Activated naive CD8-positive, alpha-beta T cell treated with anti-CD3 and anti-CD28 coated beads for 36 hours (primary cell): Measurements from ENCODE around the gene ODAD3. TPM values are rescaled to one million over a fixed set of nuclear protein-coding genes. Genes with fewer than 3 reads are reported as not detected.

Experiments
- total RNA-seq, 2 experiments: library from RNA; stranded (reverse); gene quantifications; one replicate each; pipeline ENCODE4 v1.2.3, GENCODE V29; 2021

Gene ODAD3
- total RNA-seq, 2 experiments from 2014 or later: 0.27 to 0.32 TPM

Other genes with a start within 250 kb of the ODAD3 start
- 1 to 10 TPM in 1 of 2 experiments, under 1 TPM in 1; 0.98 to 1.8 TPM for gene KANK2, start 237.6 kb downstream of the ODAD3 start, total RNA-seq
- gene ANGPTL8, start 195.5 kb downstream of the ODAD3 start, total RNA-seq: not detected
- 1 to 10 TPM; 3.3 to 4.8 TPM for gene DOCK6, start 172.6 kb downstream of the ODAD3 start, total RNA-seq
- not detected for gene TSPAN16, start 139.0 kb downstream of the ODAD3 start, total RNA-seq
- gene RAB3D, start 95.5 kb downstream of the ODAD3 start, total RNA-seq: 1 to 10 TPM; 3.2 to 4.2 TPM
- gene TMEM205, start 88.9 kb downstream of the ODAD3 start, total RNA-seq: 10 to 100 TPM; 20.1 to 22.5 TPM
- gene CCDC159, start 88.6 kb downstream of the ODAD3 start, total RNA-seq: 1 to 10 TPM; 6.9 to 8.3 TPM
- 1 to 10 TPM in 1 of 2 experiments, under 1 TPM in 1; 0.70 to 1.2 TPM for gene PLPPR2, start 79.7 kb downstream of the ODAD3 start, total RNA-seq
- gene SWSAP1, start 60.5 kb downstream of the ODAD3 start, total RNA-seq: 1 to 10 TPM; 2.1 to 2.2 TPM
- 1 to 10 TPM; 3.6 to 4.5 TPM for gene EPOR, start 50.8 kb downstream of the ODAD3 start, total RNA-seq
- not detected for gene RGL3, start 15.8 kb downstream of the ODAD3 start, total RNA-seq
- 100 to 1,000 TPM; 212 to 222 TPM for gene PRKCSH, start 514 bp upstream of the ODAD3 start, total RNA-seq
- not detected for gene ELAVL3, start 45.9 kb upstream of the ODAD3 start, total RNA-seq
- 10 to 100 TPM; 12.9 to 13.1 TPM for gene ZNF653, start 70.7 kb upstream of the ODAD3 start, total RNA-seq
- gene ECSIT, start 94.0 kb upstream of the ODAD3 start, total RNA-seq: 10 to 100 TPM; 46.7 to 51.7 TPM
- gene CNN1, start 103.7 kb upstream of the ODAD3 start, total RNA-seq: under 1 TPM in 1 of 2 experiments, not detected in 1; 0.36 TPM
- gene ELOF1, start 124.1 kb upstream of the ODAD3 start, total RNA-seq: 10 to 100 TPM; 63.8 to 69.3 TPM
- gene ACP5, start 142.5 kb upstream of the ODAD3 start, total RNA-seq: 1 to 10 TPM; 3.4 to 4.3 TPM
- 1 to 10 TPM; 4.7 to 5.5 TPM for gene ZNF627, start 162.4 kb upstream of the ODAD3 start, total RNA-seq